H9 (cell line): ENCODE data around the gene TRIM40. TPM values are rescaled to one million over a fixed set of nuclear protein-coding genes. Genes with fewer than 3 reads are reported as not detected.
"Not testable (repeated sequence)": the region's sequence is repeated elsewhere in the genome, so short reads cannot be mapped to it uniquely, and the experiment has no call there.

Experiments
- DNase-seq: peaks from one replicate; pipeline ENCODE4 v3.0.0-alpha.2; 2017
- H2AFZ ChIP-seq: one replicate; pipeline ENCODE4 v1.6.1; 2013; ENCODE audit warnings: mild to moderate bottlenecking, low read length, control low read depth, moderate library complexity
- H2AK5ac ChIP-seq: 2 replicates; pipeline ENCODE4 v1.6.1; 2013; ENCODE audit warnings: low read length, control low read depth, mixed read lengths; ENCODE audit not compliant: insufficient read length
- H2BK120ac ChIP-seq: one replicate; pipeline ENCODE4 v1.6.1; 2013; ENCODE audit warnings: low read depth, mild to moderate bottlenecking, low read length, control low read depth, inconsistent platforms; ENCODE audit not compliant: poor library complexity, severe bottlenecking
- H2BK12ac ChIP-seq: 2 replicates; pipeline ENCODE4 v1.6.1; 2013; ENCODE audit warnings: low read length, control low read depth, mixed read lengths, low read depth; ENCODE audit not compliant: insufficient read length
- H2BK15ac ChIP-seq: 2 replicates; pipeline ENCODE4 v1.6.1; 2013; ENCODE audit warnings: low read depth, low read length, control low read depth
- H2BK20ac ChIP-seq: one replicate; pipeline ENCODE4 v1.6.1; 2013; ENCODE audit warnings: low read depth, mild to moderate bottlenecking, low read length, control low read depth, inconsistent platforms; ENCODE audit not compliant: poor library complexity, severe bottlenecking
- H2BK5ac ChIP-seq: 2 replicates; pipeline ENCODE4 v1.6.1; 2013; ENCODE audit warnings: low read length, control low read depth, mixed read lengths; ENCODE audit not compliant: insufficient read length
- H3K14ac ChIP-seq: 2 replicates; pipeline ENCODE4 v1.6.1; 2013; ENCODE audit warnings: low read length, control low read depth; ENCODE audit not compliant: insufficient read depth
- H3K18ac ChIP-seq: 2 replicates; pipeline ENCODE4 v1.6.1; 2013; ENCODE audit warnings: low read depth, mild to moderate bottlenecking, mixed read lengths, low read length, control low read depth; ENCODE audit not compliant: insufficient read length
- H3K23ac ChIP-seq: 2 replicates; pipeline ENCODE4 v1.6.1; 2013; ENCODE audit warnings: low read length, control low read depth, mixed read lengths, low read depth; ENCODE audit not compliant: insufficient read length
- H3K23me2 ChIP-seq: 2 replicates; pipeline ENCODE4 v1.6.1; 2013; ENCODE audit warnings: low read depth, mild to moderate bottlenecking, mixed read lengths, low read length, control low read depth; ENCODE audit not compliant: insufficient read length, poor library complexity, severe bottlenecking
- H3K27ac ChIP-seq: 2 replicates; pipeline ENCODE4 v1.5.1; 2013; ENCODE audit warnings: low read length, control low read depth, mixed read lengths, low read depth; ENCODE audit not compliant: insufficient read length
- H3K27me3 ChIP-seq: 2 replicates; pipeline ENCODE4 v1.6.1; 2013; ENCODE audit warnings: low read length, control low read depth, inconsistent platforms; ENCODE audit not compliant: insufficient read depth
- H3K4ac ChIP-seq: 2 replicates; pipeline ENCODE4 v1.6.1; 2013; ENCODE audit warnings: low read depth, mild to moderate bottlenecking, control low read depth, inconsistent platforms, low read length, moderate library complexity
- H3K4me1 ChIP-seq: 2 replicates; pipeline ENCODE4 v1.6.1; 2013; ENCODE audit warnings: low read length, control low read depth, inconsistent platforms; ENCODE audit not compliant: insufficient read depth
- H3K4me2 ChIP-seq: 2 replicates; pipeline ENCODE4 v1.6.1; 2013; ENCODE audit warnings: low read length, control low read depth, mixed read lengths; ENCODE audit not compliant: insufficient read length, insufficient read depth
- H3K56ac ChIP-seq: 2 replicates; pipeline ENCODE4 v1.6.1; 2013; ENCODE audit warnings: low read depth, mild to moderate bottlenecking, mixed read lengths, low read length, control low read depth; ENCODE audit not compliant: insufficient read length
- H3K79me1 ChIP-seq: 2 replicates; pipeline ENCODE4 v1.6.1; 2013; ENCODE audit warnings: low read depth, mild to moderate bottlenecking, moderate library complexity, low read length, control low read depth, inconsistent platforms; ENCODE audit not compliant: insufficient read depth, poor library complexity, severe bottlenecking
- H3K79me2 ChIP-seq: 2 replicates; pipeline ENCODE4 v1.6.1; 2013; ENCODE audit warnings: low read length, control low read depth, inconsistent platforms; ENCODE audit not compliant: insufficient read depth
- H3K9ac ChIP-seq: 2 replicates; pipeline ENCODE4 v1.6.1; 2013; ENCODE audit warnings: low read length, control low read depth, mixed read lengths; ENCODE audit not compliant: insufficient read length; ENCODE audit errors: extremely low read depth
- H3K9me3 ChIP-seq: one replicate; pipeline ENCODE4 v1.6.1; 2013; ENCODE audit warnings: low read depth, low read length, inconsistent platforms; ENCODE audit not compliant: control insufficient read depth
- H3T11ph ChIP-seq: one replicate; pipeline ENCODE4 v1.6.1; 2013; ENCODE audit warnings: mild to moderate bottlenecking, low read length, control low read depth, inconsistent platforms
- H4K20me1 ChIP-seq: one replicate; pipeline ENCODE4 v1.6.1; 2013; ENCODE audit not compliant: control insufficient read depth, insufficient read length, insufficient read depth
- H4K5ac ChIP-seq: 2 replicates; pipeline ENCODE4 v1.6.1; 2013; ENCODE audit warnings: low read depth, mild to moderate bottlenecking, mixed read lengths, low read length, control low read depth; ENCODE audit not compliant: insufficient read length
- H4K8ac ChIP-seq: replicated peaks from 2 replicates; pipeline ENCODE4 v1.6.1; 2013; ENCODE audit warnings: low read length, control low read depth, mixed read lengths, low read depth; ENCODE audit not compliant: insufficient read length
- H4K91ac ChIP-seq: 2 replicates; pipeline ENCODE4 v1.6.1; 2013; ENCODE audit warnings: low read depth, mild to moderate bottlenecking, moderate library complexity, mixed read lengths, low read length, control low read depth; ENCODE audit not compliant: insufficient read length
- H3K27ac Mint-ChIP-seq, 3 experiments: 2 replicates in 2 of 3; 3 replicates in 1 of 3; pipeline ENCODE4 v1.8.0; 2020 to 2021; ENCODE audit warnings: mixed read lengths in 3 of 3, mild to moderate bottlenecking in 1 of 3, moderate library complexity in 1 of 3
- H3K27me3 Mint-ChIP-seq: 2 replicates; pipeline ENCODE4 v1.8.0; 2021; ENCODE audit warnings: low read depth, mild to moderate bottlenecking, moderate library complexity, mixed read lengths
- H3K36me3 Mint-ChIP-seq, 3 experiments: 2 replicates in 2 of 3; 3 replicates in 1 of 3; pipeline ENCODE4 v1.8.0; 2020 to 2021; ENCODE audit warnings: low read depth in 3 of 3, mixed read lengths in 3 of 3; ENCODE audit not compliant: insufficient read depth in 1 of 3
- H3K4me1 Mint-ChIP-seq, 2 experiments: 2 replicates each; pipeline ENCODE4 v1.8.0; 2020; ENCODE audit warnings: mixed read lengths in 2 of 2
- H3K4me3 Mint-ChIP-seq, 2 experiments: 2 replicates in 1 of 2; 3 replicates in 1 of 2; pipeline ENCODE4 v1.8.0; 2020 to 2021; ENCODE audit warnings: mild to moderate bottlenecking in 2 of 2, mixed read lengths in 2 of 2, moderate library complexity in 1 of 2
- H3K9me3 Mint-ChIP-seq, 2 experiments: 2 replicates in 1 of 2; 3 replicates in 1 of 2; pipeline ENCODE4 v1.8.0; 2020; ENCODE audit warnings: mild to moderate bottlenecking in 2 of 2, mixed read lengths in 2 of 2, moderate library complexity in 1 of 2
- WGBS: extraction: QIAGEN DNeasy Blood & Tissue Kit; methylation state at CpG from one replicate; pipeline ENCODE4 v1.1.7; 2013; ENCODE audit warnings: missing lambda C conversion rate, low lambda C conversion rate, mixed read lengths; ENCODE audit not compliant: insufficient read length; ENCODE audit errors: extremely low coverage; 5-methylcytosine and 5-hydroxymethylcytosine counted together
- total RNA-seq: library from RNA; stranded (reverse); gene quantifications from 2 replicates; pipeline ENCODE4 v1.2.1, GENCODE V29; 2021
- TF ChIP-seq, protein P1 (sequence below): fragments of 200-600 bp; sonication (generic); conservative IDR thresholded peaks from 3 replicates; pipeline ENCODE4 v1.8.0; 2021; ENCODE audit warnings: antibody characterized with exemption, mild to moderate bottlenecking

The TRIM40 gene
- total RNA-seq, 1 experiment from 2014 or later, result not detected

DNA sequence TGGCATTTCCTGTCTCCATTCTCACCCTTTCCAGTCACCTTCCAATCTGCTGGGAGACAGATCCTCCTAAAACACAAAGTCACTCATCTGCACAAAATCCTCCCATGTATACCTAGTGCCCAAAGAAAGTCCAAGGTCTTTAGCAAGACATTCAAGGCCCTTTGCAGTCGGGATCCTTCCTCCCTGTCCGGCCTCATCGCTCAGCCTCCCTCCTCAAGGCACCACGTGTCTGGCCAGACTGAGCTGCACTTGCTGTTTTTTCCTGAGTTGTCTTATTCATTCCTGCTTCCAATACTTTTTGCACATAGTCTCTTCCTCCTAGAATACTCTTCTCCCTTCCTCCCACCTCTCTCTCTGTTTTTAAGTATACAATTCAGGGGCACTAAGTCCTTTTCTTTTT lies 28.8 kb downstream of the TRIM40 start:
- Histone ChIP-seq H3K9ac (no peak overlapping the region), H3K56ac (no peak overlapping the region)
- H3K36me3 Mint-ChIP-seq, result no peaks in the 10 kb centered on the region

DNA sequence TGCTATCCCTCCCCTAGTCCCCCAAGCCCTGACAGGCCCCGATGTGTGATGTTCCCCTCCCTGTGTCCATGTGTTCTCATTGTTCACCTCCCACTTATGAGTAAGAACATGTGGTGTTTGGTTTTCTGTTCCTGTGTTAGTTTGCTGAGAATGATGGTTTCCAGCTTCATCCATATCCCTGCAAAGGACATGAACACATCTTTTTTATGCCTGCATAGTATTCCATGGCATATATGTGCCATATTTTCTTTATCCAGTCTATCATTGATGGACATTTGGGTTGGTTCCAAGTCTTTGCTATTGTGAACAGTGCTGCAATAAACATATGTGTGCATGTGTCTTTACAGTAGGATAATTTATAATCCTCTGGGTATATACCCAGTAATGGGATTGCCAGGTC lies 29.3 kb downstream of the TRIM40 start:
- H4K20me1 ChIP-seq, H2BK15ac ChIP-seq, H3K27ac ChIP-seq, H2BK12ac ChIP-seq, H2BK120ac ChIP-seq, H2BK5ac ChIP-seq, H3K9me3 Mint-ChIP-seq, H3K36me3 Mint-ChIP-seq, H3K18ac ChIP-seq, H2AK5ac ChIP-seq, H3K23me2 ChIP-seq, H3K4ac ChIP-seq, DNase-seq, H3K4me3 Mint-ChIP-seq, H3K4me1 Mint-ChIP-seq, H3T11ph ChIP-seq, H3K79me1 ChIP-seq, H3K56ac ChIP-seq, H2AFZ ChIP-seq, H3K4me1 ChIP-seq, H3K9ac ChIP-seq, H4K91ac ChIP-seq, H3K27me3 ChIP-seq, H4K5ac ChIP-seq, H3K9me3 ChIP-seq, H2BK20ac ChIP-seq, H3K79me2 ChIP-seq, H3K4me2 ChIP-seq, H4K8ac ChIP-seq, H3K27ac Mint-ChIP-seq, H3K23ac ChIP-seq, H3K14ac ChIP-seq: not testable (repeated sequence)
- peaks cover 46% of the 10 kb centered on the region for H3K27me3 Mint-ChIP-seq
- WGBS, result no CpG with 5 or more reads among the region's 1 CpG

More for the DNA sequence above, 28.8 kb downstream of the TRIM40 start:
- Mint-ChIP-seq H3K27me3 (peaks cover 46% of the 10 kb centered on the region), H3K27ac (no peak overlapping the region), H3K9me3 (no peaks in the 10 kb centered on the region), H3K4me1 (peaks cover 2% of the 10 kb centered on the region in 2 experiments; a peak in 3 of 4 replicates), H3K4me3 (no peak overlapping the region)
- Histone ChIP-seq H3K23me2 (no peaks in the 10 kb centered on the region), H3K4me1 (peaks cover 3% of the 10 kb centered on the region; the same call in 1 of the 2 replicates), H2AFZ (no peak overlapping the region), H2BK20ac (no peak overlapping the region), H3K9me3 (no peaks in the 10 kb centered on the region), H4K20me1 (no peaks in the 10 kb centered on the region), H3K79me1 (no peaks in the 10 kb centered on the region), H3T11ph (no peak overlapping the region), H2BK120ac (no peak overlapping the region), H2AK5ac (no peak overlapping the region), H3K79me2 (no peaks in the 10 kb centered on the region), H3K14ac (no peak overlapping the region), H3K4me2 (no peak overlapping the region), H2BK15ac (no peak overlapping the region), H3K27ac (no peak overlapping the region), H2BK12ac (no peak overlapping the region), H3K23ac (no peak overlapping the region), H3K18ac (no peak overlapping the region), H2BK5ac (no peak overlapping the region), H3K4ac (no peak overlapping the region), H4K91ac (no peak overlapping the region), H3K27me3 (no peaks in the 10 kb centered on the region), H4K5ac (no peak overlapping the region), H4K8ac (no peak overlapping the region)
- no peak for DNase-seq
- TF ChIP-seq, protein P1, sequence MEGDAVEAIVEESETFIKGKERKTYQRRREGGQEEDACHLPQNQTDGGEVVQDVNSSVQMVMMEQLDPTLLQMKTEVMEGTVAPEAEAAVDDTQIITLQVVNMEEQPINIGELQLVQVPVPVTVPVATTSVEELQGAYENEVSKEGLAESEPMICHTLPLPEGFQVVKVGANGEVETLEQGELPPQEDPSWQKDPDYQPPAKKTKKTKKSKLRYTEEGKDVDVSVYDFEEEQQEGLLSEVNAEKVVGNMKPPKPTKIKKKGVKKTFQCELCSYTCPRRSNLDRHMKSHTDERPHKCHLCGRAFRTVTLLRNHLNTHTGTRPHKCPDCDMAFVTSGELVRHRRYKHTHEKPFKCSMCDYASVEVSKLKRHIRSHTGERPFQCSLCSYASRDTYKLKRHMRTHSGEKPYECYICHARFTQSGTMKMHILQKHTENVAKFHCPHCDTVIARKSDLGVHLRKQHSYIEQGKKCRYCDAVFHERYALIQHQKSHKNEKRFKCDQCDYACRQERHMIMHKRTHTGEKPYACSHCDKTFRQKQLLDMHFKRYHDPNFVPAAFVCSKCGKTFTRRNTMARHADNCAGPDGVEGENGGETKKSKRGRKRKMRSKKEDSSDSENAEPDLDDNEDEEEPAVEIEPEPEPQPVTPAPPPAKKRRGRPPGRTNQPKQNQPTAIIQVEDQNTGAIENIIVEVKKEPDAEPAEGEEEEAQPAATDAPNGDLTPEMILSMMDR, result no peak
- no CpG with 5 or more reads among the region's 4 CpGs for WGBS
